Stimulated activated naive B cell treated with anti-CD40 and anti-IgM and Interleukin-4, amounts not matched to agents 10 μg/mL and 1 μg/mL and 100 μg/mL, for 72 hours (primary cell): ENCODE results near the gene NFATC1.

Experiments
- ATAC-seq, 2 donors: fragments of 150-1000 bp; cut with Tn5 transposase; replicated peaks; 2 replicates each; pipeline ENCODE4 v1.10.0; 2021; ENCODE audit warnings: moderate library complexity in 1 of 2
- DNase-seq: peaks from one replicate; pipeline ENCODE4 v3.0.0; 2021
- H3K27ac Mint-ChIP-seq: one replicate; pipeline ENCODE4 v1.8.0; 2022; ENCODE audit warnings: mild to moderate bottlenecking, mixed read lengths
- H3K27me3 Mint-ChIP-seq, 2 donors: one replicate each; pipeline ENCODE4 v1.8.0; 2022; ENCODE audit warnings: mixed read lengths in 2 of 2
- H3K36me3 Mint-ChIP-seq, 2 donors: one replicate each; pipeline ENCODE4 v1.8.0; 2022; ENCODE audit warnings: mixed read lengths in 2 of 2, mild to moderate bottlenecking in 1 of 2
- H3K4me1 Mint-ChIP-seq, 2 donors: one replicate each; pipeline ENCODE4 v1.8.0; 2022; ENCODE audit warnings: mixed read lengths in 2 of 2, mild to moderate bottlenecking in 1 of 2
- H3K4me3 Mint-ChIP-seq, 2 donors: one replicate each; pipeline ENCODE4 v1.8.0; 2022; ENCODE audit warnings: mild to moderate bottlenecking in 2 of 2, mixed read lengths in 2 of 2, moderate library complexity in 1 of 2
- H3K9me3 Mint-ChIP-seq, 2 donors: one replicate each; pipeline ENCODE4 v1.8.0; 2022; ENCODE audit warnings: mixed read lengths in 2 of 2, mild to moderate bottlenecking in 1 of 2

Gene NFATC1

DNA sequence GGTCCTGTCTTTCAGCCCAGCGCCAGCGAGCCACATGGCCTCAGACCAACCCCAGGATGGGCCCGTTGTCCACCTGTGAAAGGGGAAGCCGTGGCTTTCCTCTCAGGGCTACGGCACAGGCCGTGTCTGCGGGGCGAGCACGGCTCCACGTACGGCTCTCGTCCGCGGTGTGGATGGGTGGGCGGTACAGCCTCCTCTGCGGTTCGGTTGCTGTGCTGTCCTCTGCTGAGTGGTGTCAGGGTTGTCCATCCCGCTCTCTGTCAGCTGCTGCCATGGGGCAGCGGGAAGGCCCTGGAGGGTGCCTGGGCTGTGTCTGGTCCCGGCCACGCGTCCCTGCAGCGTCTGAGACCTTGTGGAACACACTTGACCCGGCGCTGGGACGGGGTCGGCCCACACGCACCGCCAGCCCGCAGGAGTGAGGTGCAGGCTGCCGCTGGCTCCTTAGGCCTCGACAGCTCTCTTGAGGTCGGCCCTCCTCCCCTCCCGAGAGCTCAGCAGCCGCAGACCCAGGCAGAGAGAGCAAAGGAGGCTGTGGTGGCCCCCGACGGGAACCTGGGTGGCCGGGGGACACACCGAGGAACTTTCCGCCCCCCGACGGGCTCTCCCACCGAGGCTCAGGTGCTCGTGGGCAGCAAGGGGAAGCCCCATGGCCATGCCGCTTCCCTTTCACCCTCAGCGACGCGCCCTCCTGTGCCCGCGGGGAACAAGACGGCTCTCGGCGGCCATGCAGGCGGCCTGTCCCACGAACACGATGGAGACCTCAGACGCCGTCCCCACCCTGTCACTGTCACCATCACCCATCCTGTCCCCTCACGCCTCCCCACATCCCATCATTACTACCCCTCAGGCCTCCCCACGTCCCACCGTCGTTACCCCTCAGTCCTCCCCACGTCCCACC is 128.7 kb downstream of the NFATC1 start:
- Mint-ChIP-seq H3K9me3 (peaks cover 0 to 3% of the 10 kb centered on the region in 2 donors), H3K4me1 (peaks cover 57 to 92% of the 10 kb centered on the region in 2 donors), H3K36me3 (peaks cover 53 to 68% of the 10 kb centered on the region in 2 donors), H3K27ac (peak overlapping the region; percentile 97), H3K4me3 (peak overlapping the region; percentile 76 to 86), H3K27me3 (no peaks in the 10 kb centered on the region)
- ATAC-seq (peak; percentile 47 to 49), DNase-seq (peak; percentile 67)

DNA sequence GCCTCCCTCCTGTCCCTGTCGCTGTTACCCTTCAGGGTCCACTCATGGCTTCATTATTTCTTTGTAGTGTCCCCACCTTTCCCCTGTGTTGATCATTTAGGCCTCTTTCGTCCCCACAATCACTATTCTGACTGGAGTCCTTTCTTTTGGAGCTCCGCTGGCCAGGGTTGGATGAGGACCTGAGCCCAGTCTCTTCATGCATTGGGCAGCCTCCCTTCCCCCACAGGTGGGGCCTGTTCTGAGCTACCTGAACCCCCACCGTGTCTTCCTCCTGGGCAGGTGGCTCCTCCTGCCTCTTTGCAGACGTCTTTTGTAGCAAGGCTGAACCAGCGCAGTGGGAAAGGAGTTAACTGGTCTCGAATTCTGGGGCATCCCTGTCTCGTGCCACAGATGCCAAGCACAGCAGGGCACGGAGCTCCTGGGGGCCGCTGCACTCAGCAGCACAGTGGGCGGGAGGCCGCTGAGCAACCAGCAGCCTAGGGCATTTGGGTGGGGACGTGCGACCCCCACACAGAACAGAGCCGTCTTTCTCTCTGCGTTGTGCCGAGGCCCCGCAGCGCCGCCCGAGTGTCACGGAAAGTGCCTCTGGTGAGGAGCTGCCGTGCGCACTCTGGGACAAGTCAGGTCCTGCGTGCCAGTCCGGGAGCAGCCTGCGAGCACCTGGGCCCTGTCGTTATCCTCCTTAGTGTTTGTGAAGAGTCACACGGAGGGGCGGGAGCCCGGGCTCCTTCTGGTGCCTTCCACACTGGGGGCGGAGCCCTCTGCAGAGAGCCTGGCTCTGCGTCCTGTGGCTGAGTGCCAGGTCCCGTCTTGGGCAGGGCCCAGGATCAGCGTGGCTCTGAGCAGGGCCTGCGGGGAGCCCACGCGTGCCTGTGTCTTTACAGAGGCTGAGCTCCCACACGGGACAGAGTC is 130.1 kb downstream of the NFATC1 start:
- Mint-ChIP-seq H3K4me3 (peak overlapping the region; percentile 55 to 74), H3K4me1 (peaks cover 46 to 82% of the 10 kb centered on the region in 2 donors), H3K9me3 (peaks cover 0 to 3% of the 10 kb centered on the region in 2 donors), H3K27me3 (no peaks in the 10 kb centered on the region), H3K27ac (peak overlapping the region; percentile 98), H3K36me3 (peaks cover 53 to 65% of the 10 kb centered on the region in 2 donors)
- no peak for DNase-seq
- no peak for ATAC-seq

DNA sequence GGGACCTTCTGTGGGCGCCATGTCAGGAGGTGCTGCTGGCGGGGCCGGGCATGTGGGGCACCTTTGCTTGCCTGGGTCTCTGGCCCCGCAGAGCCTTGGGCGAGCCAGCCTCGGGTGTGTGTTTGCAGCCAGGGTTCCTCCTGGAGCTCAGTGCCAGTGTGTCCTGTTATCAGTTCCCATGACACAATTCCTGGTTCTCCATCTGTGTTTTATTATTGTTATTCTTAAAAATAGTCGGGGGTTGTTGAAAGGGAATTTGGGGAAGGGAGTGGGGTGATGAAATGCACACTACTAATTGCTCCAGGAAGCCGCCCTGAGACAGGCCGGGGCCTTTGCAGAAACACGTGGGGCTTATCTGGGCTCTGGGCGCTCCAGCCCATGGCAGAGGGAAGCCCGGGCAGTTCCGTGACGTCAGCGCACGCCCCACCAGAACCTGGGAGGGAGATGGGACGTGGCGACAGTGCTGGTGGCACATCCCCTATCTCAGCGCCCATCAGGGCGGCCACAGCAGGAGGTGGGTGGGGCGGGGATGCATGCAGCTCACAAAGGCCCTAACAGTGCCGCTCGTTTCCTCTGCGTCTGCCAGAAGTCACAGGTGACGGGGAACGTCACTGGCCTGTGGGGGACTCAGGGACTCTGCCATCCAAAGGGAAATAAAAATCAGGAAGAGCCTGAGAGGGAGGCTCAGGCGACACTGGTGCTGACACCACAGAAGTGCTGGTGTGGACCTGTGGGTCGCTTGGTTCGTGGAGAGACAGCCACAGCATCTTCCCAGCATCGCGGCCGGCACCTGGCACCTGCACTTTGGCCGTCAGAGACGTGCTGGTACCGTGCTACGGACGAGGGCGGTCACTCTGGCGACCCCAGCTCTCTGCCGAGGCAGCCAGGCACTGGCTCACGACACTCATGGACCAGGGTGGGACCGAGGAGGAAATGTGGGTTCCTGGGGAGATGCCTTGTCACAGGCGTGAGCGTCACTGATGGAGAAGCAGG is 131.0 kb downstream of the NFATC1 start:
- Mint-ChIP-seq H3K36me3 (peaks cover 54 to 64% of the 10 kb centered on the region in 2 donors), H3K27me3 (no peaks in the 10 kb centered on the region), H3K4me1 (peaks cover 39 to 72% of the 10 kb centered on the region in 2 donors), H3K4me3 (no peak overlapping the region), H3K27ac (peak overlapping the region; percentile 65), H3K9me3 (peaks cover 0 to 3% of the 10 kb centered on the region in 2 donors)
- no peak for ATAC-seq
- no peak for DNase-seq

DNA sequence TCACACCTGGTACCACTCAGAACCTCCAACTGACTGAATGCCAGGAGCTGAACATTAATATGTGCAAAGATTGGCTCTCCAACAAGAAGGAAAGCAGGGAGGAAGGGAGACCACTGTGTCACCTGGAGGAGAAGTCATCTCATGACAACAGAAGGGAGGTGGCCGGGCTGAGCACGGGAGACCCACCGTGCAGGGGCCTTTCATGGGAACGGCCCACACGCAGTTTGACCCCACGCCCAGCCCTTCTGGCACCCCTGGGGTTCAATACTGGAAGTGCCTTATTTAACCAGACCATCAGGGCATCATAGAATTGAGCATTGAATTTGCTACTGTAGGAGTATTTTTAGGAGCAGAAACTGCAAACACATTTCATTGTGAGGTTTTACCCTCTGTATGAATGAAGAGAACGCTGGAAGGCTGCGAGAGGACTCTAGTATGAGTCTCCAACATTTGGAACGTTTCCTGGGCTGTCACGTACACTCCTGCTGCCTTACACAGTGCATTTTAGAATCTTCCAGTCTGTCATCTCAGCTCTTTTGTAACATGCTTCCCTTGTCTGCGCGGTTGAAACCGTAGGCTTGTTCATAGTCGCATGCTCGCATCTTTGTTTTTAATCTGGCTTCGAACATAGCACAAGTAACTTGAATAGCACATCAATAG is 132.1 kb downstream of the NFATC1 start:
- H3K27ac Mint-ChIP-seq: peak overlapping the region; percentile 56
- DNase-seq: no peak
- H3K4me1 Mint-ChIP-seq: peaks cover 32 to 62% of the 10 kb centered on the region in 2 donors
- H3K9me3 Mint-ChIP-seq: peaks cover 0 to 3% of the 10 kb centered on the region in 2 donors
- ATAC-seq: no peak
- peaks cover 57 to 62% of the 10 kb centered on the region in 2 donors for H3K36me3 Mint-ChIP-seq
- no peak overlapping the region for H3K4me3 Mint-ChIP-seq
- peaks cover 0 to 5% of the 10 kb centered on the region in 2 donors for H3K27me3 Mint-ChIP-seq

DNA sequence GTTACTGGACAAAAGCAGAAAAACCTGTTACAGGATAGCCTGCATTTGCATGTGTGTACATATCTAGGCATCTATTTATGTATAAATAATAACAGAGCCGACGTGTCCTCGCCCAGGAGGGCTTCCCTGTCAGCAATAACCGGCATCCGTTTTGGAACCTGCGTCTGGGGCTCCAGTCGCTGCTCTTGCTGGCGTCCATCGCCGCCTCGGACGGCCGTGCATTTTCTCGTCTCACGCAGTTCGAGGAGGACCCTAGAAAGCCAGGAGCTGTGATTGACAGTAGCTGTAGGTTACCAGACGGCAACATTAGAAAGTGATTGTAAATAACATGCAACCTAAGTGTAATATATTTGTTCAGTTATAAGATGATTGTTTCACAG is 132.6 kb downstream of the NFATC1 start:
- ATAC-seq (no peak), DNase-seq (no peak)
- Mint-ChIP-seq H3K4me1 (peaks cover 27 to 57% of the 10 kb centered on the region in 2 donors), H3K36me3 (peaks cover 58 to 66% of the 10 kb centered on the region in 2 donors), H3K27me3 (peaks cover 0 to 5% of the 10 kb centered on the region in 2 donors), H3K27ac (no peak overlapping the region), H3K4me3 (no peak overlapping the region), H3K9me3 (peaks cover 0 to 3% of the 10 kb centered on the region in 2 donors)

DNA sequence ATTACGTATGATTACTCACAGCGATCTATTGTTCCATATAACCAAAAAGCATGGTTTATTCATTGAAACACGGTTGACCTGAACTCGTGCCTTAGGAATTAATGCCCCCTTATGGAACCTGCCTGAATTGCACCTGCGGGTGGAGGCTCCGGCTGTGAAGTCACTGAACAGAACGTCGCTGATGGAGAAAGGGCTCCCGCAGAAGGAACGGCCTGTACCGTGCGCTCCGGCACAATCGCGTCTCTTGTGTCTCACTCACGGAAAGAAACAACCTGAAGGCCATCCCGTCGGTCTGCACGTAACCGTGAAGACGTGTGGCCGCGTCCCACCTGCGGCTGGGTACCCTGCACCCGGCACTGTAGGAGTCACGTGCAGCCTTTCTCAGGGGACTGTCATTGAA is 133.1 kb downstream of the NFATC1 start:
- Mint-ChIP-seq H3K27ac (peak overlapping the region; percentile 79), H3K36me3 (peaks cover 58 to 66% of the 10 kb centered on the region in 2 donors), H3K9me3 (peaks cover 0 to 3% of the 10 kb centered on the region in 2 donors), H3K27me3 (peaks cover 0 to 5% of the 10 kb centered on the region in 2 donors), H3K4me3 (no peak overlapping the region), H3K4me1 (peaks cover 25 to 51% of the 10 kb centered on the region in 2 donors)
- ATAC-seq: peak in 1 of 2 donors; percentile 9
- peak; percentile 62 for DNase-seq

DNA sequence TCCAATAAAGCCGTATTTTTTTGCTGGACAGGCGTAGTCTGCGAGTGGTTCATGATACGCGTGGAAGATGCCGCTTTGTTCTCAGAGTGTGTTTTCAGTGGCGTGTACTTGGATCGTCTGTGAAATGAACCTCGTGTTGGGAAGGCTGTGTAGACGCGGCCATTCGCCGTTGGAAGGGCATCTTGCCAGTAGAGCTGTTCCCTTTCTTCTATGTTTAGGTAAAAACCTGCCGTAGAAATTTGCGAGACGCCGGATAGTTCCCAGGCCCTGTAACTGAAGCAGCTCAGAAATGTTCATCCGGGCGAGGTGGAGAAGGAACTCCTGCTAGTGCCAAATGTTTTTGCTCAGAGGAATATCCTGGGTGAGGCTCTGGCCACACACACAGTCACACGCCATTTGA is 133.6 kb downstream of the NFATC1 start:
- peak overlapping the region; percentile 79 for H3K27ac Mint-ChIP-seq
- ATAC-seq (no peak), DNase-seq (no peak)
- peaks cover 0 to 5% of the 10 kb centered on the region in 2 donors for H3K27me3 Mint-ChIP-seq
- H3K36me3 Mint-ChIP-seq: peaks cover 56 to 66% of the 10 kb centered on the region in 2 donors
- peaks cover 23 to 47% of the 10 kb centered on the region in 2 donors for H3K4me1 Mint-ChIP-seq
- H3K9me3 Mint-ChIP-seq: peaks cover 0 to 3% of the 10 kb centered on the region in 2 donors
- H3K4me3 Mint-ChIP-seq: no peak overlapping the region

DNA sequence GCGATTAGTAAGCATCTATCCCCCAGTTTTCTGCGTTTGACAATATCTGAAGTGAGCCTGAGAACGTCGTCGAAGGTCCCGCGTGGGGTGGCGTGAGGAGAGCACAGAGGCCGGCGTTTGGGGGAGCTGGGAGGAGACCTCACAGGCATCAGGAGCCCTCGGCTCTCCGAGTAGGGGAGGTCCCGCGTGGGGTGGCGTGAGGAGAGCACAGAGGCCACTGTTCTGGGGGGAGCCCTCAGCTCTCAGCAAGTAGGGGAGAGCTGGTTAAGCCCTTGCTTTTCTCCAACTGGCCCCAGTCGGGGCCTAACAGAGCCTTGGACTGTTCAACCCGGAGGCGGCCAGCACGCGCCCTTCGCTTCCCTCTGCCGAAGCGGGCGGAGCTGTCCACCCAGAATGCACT is 134.3 kb downstream of the NFATC1 start:
- H3K4me3 Mint-ChIP-seq: peak overlapping the region in 1 of 2 donors; percentile 17
- H3K27me3 Mint-ChIP-seq: peaks cover 0 to 5% of the 10 kb centered on the region in 2 donors
- no peaks in the 10 kb centered on the region for H3K9me3 Mint-ChIP-seq
- DNase-seq (no peak), ATAC-seq (no peak)
- H3K4me1 Mint-ChIP-seq: peaks cover 18 to 40% of the 10 kb centered on the region in 2 donors
- peak overlapping the region; percentile 81 for H3K27ac Mint-ChIP-seq
- H3K36me3 Mint-ChIP-seq: peaks cover 54 to 62% of the 10 kb centered on the region in 2 donors

DNA sequence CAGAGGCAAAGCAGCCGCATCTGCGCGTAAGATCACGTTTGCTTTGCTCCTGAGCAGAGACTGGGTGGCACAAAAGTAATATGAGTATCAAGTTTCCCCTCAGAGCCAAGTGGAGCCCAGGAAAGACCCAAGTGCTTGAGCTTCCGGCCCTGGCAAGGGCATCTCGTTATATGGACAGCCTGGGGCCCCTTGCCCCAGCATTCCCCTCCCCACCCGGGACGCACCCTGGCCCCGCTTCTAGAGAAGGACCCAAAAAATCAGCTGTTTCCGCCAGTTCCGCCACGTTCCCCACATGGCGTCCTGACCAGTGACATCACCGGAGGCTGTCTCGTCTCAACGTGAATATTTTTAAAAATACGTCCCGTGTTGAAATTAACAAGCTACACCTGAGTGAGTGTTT is 135.1 kb downstream of the NFATC1 start:
- H3K27me3 Mint-ChIP-seq: peaks cover 0 to 5% of the 10 kb centered on the region in 2 donors
- H3K27ac Mint-ChIP-seq: no peak overlapping the region
- H3K9me3 Mint-ChIP-seq: no peaks in the 10 kb centered on the region
- DNase-seq (no peak), ATAC-seq (no peak)
- peaks cover 13 to 33% of the 10 kb centered on the region in 2 donors for H3K4me1 Mint-ChIP-seq
- peaks cover 49 to 56% of the 10 kb centered on the region in 2 donors for H3K36me3 Mint-ChIP-seq
- H3K4me3 Mint-ChIP-seq: no peak overlapping the region

DNA sequence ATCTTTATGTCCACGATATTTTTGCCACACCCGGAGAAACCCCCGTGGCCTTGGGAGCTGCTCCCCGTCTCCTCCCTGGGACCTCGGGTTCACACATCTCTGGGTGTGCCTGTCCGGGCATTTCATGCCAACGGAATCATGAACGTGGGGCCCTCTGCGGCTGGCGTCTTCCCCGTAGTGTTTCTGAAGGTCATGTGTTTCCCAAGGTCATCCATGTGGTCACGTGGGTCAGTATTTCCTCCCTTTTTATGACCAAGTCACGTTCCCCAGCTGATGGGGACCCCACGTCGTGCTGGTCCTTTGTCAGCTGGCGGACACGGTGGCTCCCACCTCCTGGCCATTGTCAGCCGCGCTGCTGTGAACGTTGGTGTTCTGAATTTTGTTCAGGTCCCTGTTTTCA is 135.7 kb downstream of the NFATC1 start:
- peaks cover 12 to 27% of the 10 kb centered on the region in 2 donors for H3K4me1 Mint-ChIP-seq
- peaks cover 0 to 5% of the 10 kb centered on the region in 2 donors for H3K27me3 Mint-ChIP-seq
- H3K27ac Mint-ChIP-seq: no peak overlapping the region
- peaks cover 44 to 55% of the 10 kb centered on the region in 2 donors for H3K36me3 Mint-ChIP-seq
- ATAC-seq (no peak), DNase-seq (no peak)
- no peak overlapping the region for H3K4me3 Mint-ChIP-seq
- no peaks in the 10 kb centered on the region for H3K9me3 Mint-ChIP-seq

DNA sequence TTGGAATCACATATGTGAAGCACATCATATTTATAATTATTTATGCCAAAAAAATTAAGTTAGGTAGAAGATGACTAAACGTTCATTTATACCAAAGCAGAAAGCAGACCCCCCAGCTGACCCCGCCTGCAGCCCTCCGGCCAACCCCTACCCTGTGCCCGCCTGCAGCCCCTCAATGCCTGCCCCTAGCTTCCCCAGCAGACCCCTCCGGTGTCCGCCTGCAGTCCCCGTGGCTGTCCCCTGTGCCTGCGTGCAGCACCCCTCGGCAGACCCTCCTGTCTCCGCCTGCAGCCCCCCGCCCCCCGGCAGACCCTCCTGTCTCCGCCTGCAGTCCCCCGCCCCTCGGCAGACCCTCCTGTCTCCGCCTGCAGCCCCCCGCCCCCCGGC is 136.2 kb downstream of the NFATC1 start:
- H3K9me3 Mint-ChIP-seq: no peaks in the 10 kb centered on the region
- no peak overlapping the region for H3K27ac Mint-ChIP-seq
- peaks cover 12 to 26% of the 10 kb centered on the region in 2 donors for H3K4me1 Mint-ChIP-seq
- no peak for ATAC-seq
- peaks cover 0 to 5% of the 10 kb centered on the region in 2 donors for H3K27me3 Mint-ChIP-seq
- H3K36me3 Mint-ChIP-seq: peaks cover 41 to 53% of the 10 kb centered on the region in 2 donors
- H3K4me3 Mint-ChIP-seq: no peak overlapping the region
- DNase-seq: no peak

DNA sequence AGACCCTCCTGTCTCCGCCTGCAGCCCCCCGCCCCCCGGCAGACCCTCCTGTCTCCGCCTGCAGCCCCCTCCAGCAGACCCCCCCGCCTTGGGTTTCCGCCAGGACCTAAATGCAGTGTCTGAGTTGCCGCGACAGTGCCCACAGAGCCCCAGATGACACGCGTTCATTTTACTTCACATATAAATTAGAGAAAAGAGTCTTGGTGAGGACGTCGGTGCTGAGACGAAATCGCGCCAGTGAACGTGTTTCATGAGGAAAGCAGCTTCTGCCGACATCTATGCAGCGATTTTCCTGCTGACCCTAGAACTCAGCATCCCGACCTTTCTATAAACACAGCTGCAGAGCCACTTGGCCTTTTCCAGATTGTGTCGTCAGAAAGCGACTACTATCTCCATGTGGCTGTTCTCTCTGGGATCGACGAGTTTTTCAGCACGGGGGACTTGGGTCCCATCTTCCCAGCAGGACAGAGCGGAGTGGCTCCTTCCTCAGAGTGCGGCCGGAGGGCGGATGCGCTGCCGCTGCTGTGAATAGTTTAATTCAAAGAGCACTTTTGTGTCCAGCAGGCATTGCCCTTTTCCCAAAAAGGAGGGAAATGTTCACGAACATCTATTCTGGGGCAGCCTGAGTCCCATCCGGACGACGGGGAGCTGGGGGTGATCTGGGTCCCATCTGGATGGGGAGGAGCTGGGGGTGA is 136.7 kb downstream of the NFATC1 start:
- H3K27me3 Mint-ChIP-seq: peaks cover 0 to 5% of the 10 kb centered on the region in 2 donors
- no peaks in the 10 kb centered on the region for H3K9me3 Mint-ChIP-seq
- H3K27ac Mint-ChIP-seq: peak overlapping the region; percentile 84
- DNase-seq (no peak), ATAC-seq (no peak)
- H3K36me3 Mint-ChIP-seq: peaks cover 41 to 48% of the 10 kb centered on the region in 2 donors
- H3K4me1 Mint-ChIP-seq: peaks cover 11 to 20% of the 10 kb centered on the region in 2 donors
- no peak overlapping the region for H3K4me3 Mint-ChIP-seq
